ENCODE results near the gene KRTAP5-10. TPM values are rescaled to one million over a fixed set of nuclear protein-coding genes. Genes with fewer than 3 reads are reported as not detected.
"Not testable (repeated sequence)": the region's sequence is repeated elsewhere in the genome, so short reads cannot be mapped to it uniquely, and the experiment has no call there.

Gene KRTAP5-10
- total and polyA plus RNA-seq, 4 donors = 0.06 to 0.20 TPM; not detected in 2

GRCh38 chr11:71566081-71566620 lies 788 bp downstream of the KRTAP5-10 start:
- Histone ChIP-seq H3K9me3 (ENCODE audit: control insufficient read depth in 4 of 4, insufficient read depth in 3 of 4, low read length in 3 of 4) (peaks cover 0 to 2% (median 0%) of the 10 kb centered on the region in 4 donors), H3K36me3 (ENCODE audit: control insufficient read depth in 4 of 4, insufficient read depth in 4 of 4, low read length in 4 of 4) (no peaks in the 10 kb centered on the region), H3K27ac (ENCODE audit: low read depth in 1 of 2, low read length in 1 of 2) (no peak overlapping the region), H3K9ac (ENCODE audit: insufficient read depth in 1 of 2, low read length in 2 of 2) (no peak overlapping the region), H3K4me1 (ENCODE audit: control insufficient read depth in 5 of 5, insufficient read depth in 5 of 5, low read length in 5 of 5) (peaks cover 0 to 6% (median 0%) of the 10 kb centered on the region in 5 donors), H3K4me3 (no peak overlapping the region), H3K27me3 (ENCODE audit: control insufficient read depth in 3 of 3, insufficient read depth in 3 of 3, low read length in 2 of 3) (peaks cover 0 to 14% (median 10%) of the 10 kb centered on the region in 3 donors)
- 73 to 76% methylated on average over 10 of the region's 10 CpGs for WGBS, 2 donors
- no peak for ATAC-seq (ENCODE audit: insufficient read depth, low FRiP score)
- peak in 1 of 3 donors; percentile 8 for DNase-seq
- TF ChIP-seq CTCF (IDR thresholded peaks at IDR 0.05; ENCODE audit: control extremely low read depth, extremely low read depth) = no peak

GRCh38 chr11:71566626-71567599 lies 1.6 kb downstream of the KRTAP5-10 start:
- not testable (repeated sequence) for ATAC-seq (ENCODE audit: insufficient read depth, low FRiP score); DNase-seq
- 64 to 76% methylated on average over 18 to 21 of the region's 21 CpGs for WGBS, 2 donors

GRCh38 chr11:71567633-71568032 lies 2.3 kb downstream of the KRTAP5-10 start:
- peaks cover 0 to 14% (median 10%) of the 10 kb centered on the region in 3 donors for H3K27me3 ChIP-seq (ENCODE audit: control insufficient read depth in 3 of 3, insufficient read depth in 3 of 3, low read length in 2 of 3)
- H3K4me1 ChIP-seq (ENCODE audit: control insufficient read depth in 5 of 5, insufficient read depth in 5 of 5, low read length in 5 of 5); H3K4me3 ChIP-seq; H3K27ac ChIP-seq (ENCODE audit: low read depth in 1 of 2, low read length in 1 of 2); H3K9ac ChIP-seq (ENCODE audit: insufficient read depth in 1 of 2, low read length in 2 of 2); ATAC-seq (ENCODE audit: insufficient read depth, low FRiP score); H3K9me3 ChIP-seq (ENCODE audit: control insufficient read depth in 4 of 4, insufficient read depth in 3 of 4, low read length in 3 of 4); H3K36me3 ChIP-seq (ENCODE audit: control insufficient read depth in 4 of 4, insufficient read depth in 4 of 4, low read length in 4 of 4): not testable (repeated sequence)
- WGBS, 2 donors = 81 to 88% methylated on average over 8 of the region's 8 CpGs
- peak in 1 of 3 donors; percentile 12 for DNase-seq

More at GRCh38 chr11:71566626-71567599, 1.6 kb downstream of the KRTAP5-10 start:
- H3K27me3 ChIP-seq (ENCODE audit: control insufficient read depth in 3 of 3, insufficient read depth in 3 of 3, low read length in 2 of 3) = peaks cover 0 to 14% (median 10%) of the 10 kb centered on the region in 3 donors
- not testable (repeated sequence) for H3K4me3 ChIP-seq; H3K9ac ChIP-seq (ENCODE audit: insufficient read depth in 1 of 2, low read length in 2 of 2); H3K36me3 ChIP-seq (ENCODE audit: control insufficient read depth in 4 of 4, insufficient read depth in 4 of 4, low read length in 4 of 4); H3K27ac ChIP-seq (ENCODE audit: low read depth in 1 of 2, low read length in 1 of 2); H3K9me3 ChIP-seq (ENCODE audit: control insufficient read depth in 4 of 4, insufficient read depth in 3 of 4, low read length in 3 of 4); H3K4me1 ChIP-seq (ENCODE audit: control insufficient read depth in 5 of 5, insufficient read depth in 5 of 5, low read length in 5 of 5)

- ATAC-seq (ENCODE audit: insufficient read depth, low FRiP score) = no peak
- peak; percentile 37 to 78 (median 59) for DNase-seq
These were observed 3.5 kb downstream of the KRTAP5-10 start for GRCh38 chr11:71568704-71569349.

GRCh38 chr11:71571101-71571850 lies 5.9 kb downstream of the KRTAP5-10 start:
- not testable (repeated sequence) for H3K9ac ChIP-seq (ENCODE audit: insufficient read depth in 1 of 2, low read length in 2 of 2); H3K4me1 ChIP-seq (ENCODE audit: control insufficient read depth in 5 of 5, insufficient read depth in 5 of 5, low read length in 5 of 5); ATAC-seq (ENCODE audit: insufficient read depth, low FRiP score); H3K36me3 ChIP-seq (ENCODE audit: control insufficient read depth in 4 of 4, insufficient read depth in 4 of 4, low read length in 4 of 4); H3K4me3 ChIP-seq; H3K27ac ChIP-seq (ENCODE audit: low read depth in 1 of 2, low read length in 1 of 2); H3K27me3 ChIP-seq (ENCODE audit: control insufficient read depth in 3 of 3, insufficient read depth in 3 of 3, low read length in 2 of 3); H3K9me3 ChIP-seq (ENCODE audit: control insufficient read depth in 4 of 4, insufficient read depth in 3 of 4, low read length in 3 of 4); DNase-seq
- 87 to 91% methylated on average over 36 of the region's 39 CpGs for WGBS, 2 donors

More at GRCh38 chr11:71568704-71569349, 3.5 kb downstream of the KRTAP5-10 start:
- WGBS, 2 donors = 74 to 85% methylated on average over 8 of the region's 8 CpGs
- TF ChIP-seq CTCF (IDR thresholded peaks at IDR 0.05; ENCODE audit: control extremely low read depth, extremely low read depth) = no peak
- H3K4me1 ChIP-seq (ENCODE audit: control insufficient read depth in 5 of 5, insufficient read depth in 5 of 5, low read length in 5 of 5) = peaks cover 0 to 6% (median 0%) of the 10 kb centered on the region in 5 donors
- no peak overlapping the region for H3K27ac ChIP-seq (ENCODE audit: low read depth in 1 of 2, low read length in 1 of 2)
- no peak overlapping the region for H3K4me3 ChIP-seq
- H3K27me3 ChIP-seq (ENCODE audit: control insufficient read depth in 3 of 3, insufficient read depth in 3 of 3, low read length in 2 of 3) = peaks cover 0 to 9% (median 3%) of the 10 kb centered on the region in 3 donors
- no peaks in the 10 kb centered on the region for H3K36me3 ChIP-seq (ENCODE audit: control insufficient read depth in 4 of 4, insufficient read depth in 4 of 4, low read length in 4 of 4)
- H3K9me3 ChIP-seq (ENCODE audit: control insufficient read depth in 4 of 4, insufficient read depth in 3 of 4, low read length in 3 of 4) = peaks cover 0 to 2% (median 0%) of the 10 kb centered on the region in 4 donors
- no peak overlapping the region for H3K9ac ChIP-seq (ENCODE audit: insufficient read depth in 1 of 2, low read length in 2 of 2)
